ENCODE data around the gene FKBP15.
"Not testable (repeated sequence)": the region's sequence is repeated elsewhere in the genome, so short reads cannot be mapped to it uniquely, and the experiment has no call there.

FKBP15 gene, protein sequence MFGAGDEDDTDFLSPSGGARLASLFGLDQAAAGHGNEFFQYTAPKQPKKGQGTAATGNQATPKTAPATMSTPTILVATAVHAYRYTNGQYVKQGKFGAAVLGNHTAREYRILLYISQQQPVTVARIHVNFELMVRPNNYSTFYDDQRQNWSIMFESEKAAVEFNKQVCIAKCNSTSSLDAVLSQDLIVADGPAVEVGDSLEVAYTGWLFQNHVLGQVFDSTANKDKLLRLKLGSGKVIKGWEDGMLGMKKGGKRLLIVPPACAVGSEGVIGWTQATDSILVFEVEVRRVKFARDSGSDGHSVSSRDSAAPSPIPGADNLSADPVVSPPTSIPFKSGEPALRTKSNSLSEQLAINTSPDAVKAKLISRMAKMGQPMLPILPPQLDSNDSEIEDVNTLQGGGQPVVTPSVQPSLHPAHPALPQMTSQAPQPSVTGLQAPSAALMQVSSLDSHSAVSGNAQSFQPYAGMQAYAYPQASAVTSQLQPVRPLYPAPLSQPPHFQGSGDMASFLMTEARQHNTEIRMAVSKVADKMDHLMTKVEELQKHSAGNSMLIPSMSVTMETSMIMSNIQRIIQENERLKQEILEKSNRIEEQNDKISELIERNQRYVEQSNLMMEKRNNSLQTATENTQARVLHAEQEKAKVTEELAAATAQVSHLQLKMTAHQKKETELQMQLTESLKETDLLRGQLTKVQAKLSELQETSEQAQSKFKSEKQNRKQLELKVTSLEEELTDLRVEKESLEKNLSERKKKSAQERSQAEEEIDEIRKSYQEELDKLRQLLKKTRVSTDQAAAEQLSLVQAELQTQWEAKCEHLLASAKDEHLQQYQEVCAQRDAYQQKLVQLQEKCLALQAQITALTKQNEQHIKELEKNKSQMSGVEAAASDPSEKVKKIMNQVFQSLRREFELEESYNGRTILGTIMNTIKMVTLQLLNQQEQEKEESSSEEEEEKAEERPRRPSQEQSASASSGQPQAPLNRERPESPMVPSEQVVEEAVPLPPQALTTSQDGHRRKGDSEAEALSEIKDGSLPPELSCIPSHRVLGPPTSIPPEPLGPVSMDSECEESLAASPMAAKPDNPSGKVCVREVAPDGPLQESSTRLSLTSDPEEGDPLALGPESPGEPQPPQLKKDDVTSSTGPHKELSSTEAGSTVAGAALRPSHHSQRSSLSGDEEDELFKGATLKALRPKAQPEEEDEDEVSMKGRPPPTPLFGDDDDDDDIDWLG

DNA sequence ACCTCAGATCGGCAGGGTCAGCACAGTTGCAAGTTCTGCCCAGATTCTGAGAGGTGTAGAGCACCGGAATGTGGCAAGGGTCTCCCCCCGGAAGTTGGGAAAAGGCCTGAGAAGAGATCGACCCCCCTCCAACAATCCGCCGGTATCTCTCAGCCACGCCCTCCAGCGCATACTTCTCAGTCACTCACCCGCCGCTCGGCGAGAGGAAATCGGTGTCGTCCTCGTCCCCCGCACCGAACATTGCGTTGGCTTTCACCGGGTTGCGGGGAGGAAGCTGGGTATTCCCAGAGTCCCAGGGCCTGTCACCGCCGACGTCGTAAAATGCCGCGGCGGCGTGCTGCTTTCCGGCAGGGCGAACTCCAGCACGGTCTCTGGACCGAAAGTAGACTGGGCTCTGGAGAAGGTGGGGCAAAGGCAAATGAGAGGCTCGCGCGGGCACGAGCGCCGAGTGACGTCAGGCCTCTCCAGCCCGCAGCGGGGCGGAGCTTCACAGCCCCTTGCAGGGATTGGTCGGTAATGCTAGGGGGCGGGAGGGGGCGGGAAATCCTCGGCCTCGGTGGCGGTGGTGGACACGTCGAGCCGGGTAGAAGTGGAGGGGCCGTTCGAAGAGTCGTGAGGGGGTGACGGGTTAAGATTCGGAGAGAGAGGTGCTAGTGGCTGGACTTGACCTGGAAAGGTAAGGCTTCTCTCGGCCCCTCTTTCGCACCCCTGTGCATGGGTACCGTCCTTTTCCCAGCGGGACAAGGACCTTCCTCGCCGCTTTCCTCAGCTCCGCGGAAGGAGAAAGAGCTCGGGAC, at the start of gene FKBP15, which contains the start of gene SLC31A1:
Gene FKBP15 (minus strand): TSS at position 275 of the 797 bp plus-strand sequence. CDS start 34 bp downstream, at position 241.
Gene SLC31A1 (plus strand): TSS at position 542 of the 797 bp plus-strand sequence. CDS start 34,605 bp downstream, outside the sequence.
- peak; percentile 77 for FAIRE-seq

DNA sequence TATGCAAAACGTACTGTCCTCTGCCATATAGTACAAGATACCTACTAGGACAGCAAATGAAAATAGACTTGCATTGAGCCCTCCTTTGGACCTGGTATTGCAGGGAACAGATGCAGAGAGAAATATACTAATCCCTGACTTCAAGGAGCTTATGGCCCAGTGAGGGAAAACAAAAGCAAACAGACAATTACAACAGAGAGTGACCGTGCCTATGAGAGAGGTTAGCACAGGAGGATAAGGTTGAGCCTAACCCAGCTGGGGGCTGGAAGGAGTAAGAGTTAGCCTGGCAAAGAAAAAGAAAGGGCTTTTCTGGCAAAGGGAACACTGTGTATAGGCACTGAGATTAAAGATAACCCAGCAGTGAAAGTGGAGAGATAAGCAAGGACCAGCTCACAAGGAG, 48.8 kb upstream of the FKBP15 start:
- FAIRE-seq, result no peak

- no peak for FAIRE-seq
Observed at GRCh38 chr9:113269355-113269754, 48.3 kb upstream of the FKBP15 start.

GRCh38 chr9:113267911-113268566, 47.0 kb upstream of the FKBP15 start:
- FAIRE-seq, result no peak

DNA sequence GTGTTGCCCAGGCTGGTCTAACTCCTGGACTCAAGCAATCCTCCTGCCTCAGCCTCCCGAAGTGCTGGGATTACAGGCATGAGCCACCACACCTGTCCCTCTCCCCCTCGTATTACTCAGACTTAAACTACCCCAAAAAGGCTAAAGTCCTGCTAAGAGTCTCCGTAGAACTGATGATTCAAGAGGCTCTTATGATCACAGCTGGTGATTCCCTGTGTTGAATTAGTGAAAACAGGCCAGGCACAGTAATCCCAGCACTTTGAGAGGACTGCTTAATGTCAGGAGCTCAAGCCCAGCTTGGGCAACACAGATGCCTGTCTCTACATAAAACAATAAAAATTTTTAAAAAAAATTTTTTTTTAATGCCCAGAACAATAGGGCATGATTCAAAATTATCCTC, 45.1 kb upstream of the FKBP15 start:
- no peak for FAIRE-seq

DNA sequence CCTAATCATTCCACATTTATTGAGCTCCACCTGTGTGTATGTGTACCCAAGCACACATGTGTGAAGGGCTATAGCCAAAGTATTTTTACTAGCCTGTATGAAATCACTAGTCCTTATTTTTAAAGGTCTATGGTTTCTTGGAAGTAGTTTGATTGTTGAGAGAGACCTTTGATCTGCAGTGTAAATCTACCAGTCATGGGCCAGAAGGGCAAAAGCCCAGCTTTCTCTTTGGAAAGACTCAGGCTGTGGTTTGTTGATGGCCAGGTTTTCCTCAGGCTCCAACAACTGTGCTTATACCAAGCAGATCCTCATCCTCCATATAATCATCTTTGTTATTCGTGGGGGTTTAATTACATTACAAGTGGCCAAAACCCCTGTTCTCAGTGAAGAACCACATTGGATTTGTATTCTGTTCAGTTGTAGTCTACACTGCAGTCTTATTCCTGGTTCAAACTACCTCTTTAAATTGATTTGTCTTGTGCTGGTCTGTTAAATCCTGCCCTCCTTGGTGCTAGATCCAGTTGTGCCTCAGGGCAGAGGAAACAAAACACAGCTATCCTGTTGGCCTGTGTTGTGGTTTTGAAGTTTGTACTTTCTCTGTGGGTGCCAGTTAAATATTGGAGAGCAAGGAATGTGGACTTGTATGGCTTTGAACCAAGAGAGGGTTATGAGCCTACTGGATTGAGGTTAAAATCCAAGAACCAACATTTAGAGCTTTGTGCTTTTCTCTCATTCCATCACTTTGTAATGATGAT, 41.0 kb upstream of the FKBP15 start:
- no peak for FAIRE-seq

DNA sequence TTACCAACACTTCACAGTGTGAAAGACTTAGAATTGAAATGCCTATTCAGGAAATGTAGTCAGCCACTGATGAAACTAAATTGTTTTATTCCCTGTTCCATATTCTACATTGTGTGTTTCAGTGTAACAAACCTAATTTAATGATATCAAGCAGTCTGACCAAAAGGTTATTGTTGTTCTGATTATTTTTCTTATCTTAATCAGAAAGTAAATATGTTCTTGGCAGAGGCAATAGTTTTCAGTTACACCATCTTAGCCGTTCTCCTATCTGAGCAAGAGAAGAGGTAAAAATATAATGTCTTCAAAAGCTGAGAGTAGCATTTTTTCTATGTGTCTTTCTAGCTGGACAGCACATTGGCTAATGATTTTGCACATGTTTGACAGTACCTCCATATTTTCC, 37.2 kb upstream of the FKBP15 start:
- FAIRE-seq, result no peak

- no peak for FAIRE-seq
Observed at GRCh38 chr9:113257863-113258262, 36.8 kb upstream of the FKBP15 start.

GRCh38 chr9:113255438-113255837, 34.4 kb upstream of the FKBP15 start:
- FAIRE-seq, result no peak

DNA sequence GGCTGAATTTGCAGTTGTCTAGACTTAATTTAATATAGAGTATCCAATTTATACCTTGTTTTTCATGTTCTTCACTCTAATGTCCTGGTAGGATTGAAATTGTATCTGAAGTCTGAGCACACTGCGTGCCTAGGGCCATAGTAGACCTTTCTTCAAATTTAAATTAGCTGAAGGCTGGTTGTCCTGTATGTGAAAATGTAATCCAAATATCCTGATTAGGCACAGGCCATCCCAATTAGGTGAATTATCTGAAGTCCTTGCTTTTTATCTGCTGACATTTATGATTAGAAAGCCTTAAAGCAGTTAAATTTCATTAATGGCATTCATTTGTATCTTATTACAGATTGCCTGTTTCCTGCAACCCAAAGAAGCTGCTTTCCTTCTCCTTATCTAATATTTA, 33.9 kb upstream of the FKBP15 start:
- FAIRE-seq, result no peak

- FAIRE-seq, result no peak
Observed at GRCh38 chr9:113250807-113251206, 29.7 kb upstream of the FKBP15 start.

- not testable (repeated sequence) for FAIRE-seq
Observed at GRCh38 chr9:113249661-113250060, 28.6 kb upstream of the FKBP15 start.

- FAIRE-seq, result no peak
Observed at GRCh38 chr9:113247640-113248039, 26.6 kb upstream of the FKBP15 start.

DNA sequence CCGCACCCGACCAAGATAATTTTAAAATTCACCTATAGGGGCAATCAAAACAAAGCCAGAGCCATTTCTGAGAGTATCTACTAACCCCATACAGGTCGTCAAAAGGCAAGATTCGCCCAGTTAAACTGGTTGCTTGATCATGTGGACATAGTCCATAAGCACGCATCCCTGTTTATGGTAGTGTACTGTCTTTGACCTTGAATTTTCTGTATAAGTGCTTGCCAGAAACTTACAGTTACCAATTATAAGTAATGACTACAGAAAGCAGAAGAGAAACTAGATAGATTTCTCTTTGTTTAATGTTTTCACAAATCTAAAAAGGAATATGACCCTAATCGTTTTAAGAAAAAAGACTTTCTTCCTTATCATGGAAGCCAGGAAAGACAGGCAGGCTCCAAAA, 25.9 kb upstream of the FKBP15 start:
- FAIRE-seq, result no peak

DNA sequence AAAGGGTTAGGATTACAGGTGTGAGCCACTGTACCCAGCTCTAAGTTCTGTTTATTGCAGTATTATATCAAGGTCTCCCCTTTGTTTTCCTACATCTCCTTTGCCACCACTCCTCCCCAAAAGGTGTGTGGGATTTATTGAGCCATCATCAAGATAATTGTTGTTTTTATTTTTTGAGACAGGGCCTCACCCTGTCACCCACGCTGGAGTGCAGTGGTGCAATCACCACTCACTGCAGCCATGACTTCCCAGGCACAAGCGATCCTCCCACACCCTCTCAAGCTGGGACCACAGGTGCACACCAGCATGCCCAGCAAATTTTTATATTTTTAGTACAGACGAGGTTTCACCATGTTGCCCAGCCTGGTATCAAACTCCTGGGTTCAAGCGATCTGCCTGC, 24.8 kb upstream of the FKBP15 start:
- FAIRE-seq, result no peak

GRCh38 chr9:113244556-113244955, 23.5 kb upstream of the FKBP15 start:
- FAIRE-seq, result no peak

DNA sequence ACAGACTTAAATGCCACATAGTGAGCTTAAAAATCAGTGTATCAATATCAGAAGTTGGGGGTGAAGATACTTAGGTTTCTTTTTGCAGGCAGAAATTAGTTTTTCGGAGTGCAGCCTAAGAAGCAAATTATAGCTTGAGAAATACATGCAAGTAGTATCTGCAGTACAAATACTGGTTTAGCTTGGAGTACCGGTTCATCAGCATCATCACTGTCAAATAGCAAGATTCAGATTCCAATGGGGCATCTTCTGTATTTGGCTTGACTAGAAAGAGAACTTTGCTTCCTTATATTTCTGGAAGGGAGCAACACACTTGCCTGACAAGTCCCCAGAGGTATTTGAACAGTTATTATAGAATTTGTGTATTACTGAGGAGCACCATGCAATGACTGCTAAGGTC, 20.1 kb upstream of the FKBP15 start:
- no peak for FAIRE-seq

DNA sequence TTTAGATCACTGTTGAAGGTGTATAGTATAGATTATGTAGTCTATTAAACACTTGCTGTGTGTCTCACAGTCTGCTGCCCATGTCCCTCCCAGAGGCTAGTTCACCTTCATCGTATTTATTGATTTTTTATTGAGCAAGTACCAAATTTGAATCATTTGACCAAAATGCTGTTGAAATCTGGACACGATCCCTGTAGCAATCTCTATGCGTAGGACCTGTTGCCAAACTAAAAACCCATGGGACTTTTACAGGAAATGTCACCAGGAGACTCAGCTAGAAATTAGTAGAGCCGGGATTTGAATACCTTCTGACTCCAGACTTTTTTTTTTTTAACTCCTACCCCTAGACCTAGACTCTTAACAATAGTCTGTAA, 17.8 kb upstream of the FKBP15 start:
- FAIRE-seq, result no peak

DNA sequence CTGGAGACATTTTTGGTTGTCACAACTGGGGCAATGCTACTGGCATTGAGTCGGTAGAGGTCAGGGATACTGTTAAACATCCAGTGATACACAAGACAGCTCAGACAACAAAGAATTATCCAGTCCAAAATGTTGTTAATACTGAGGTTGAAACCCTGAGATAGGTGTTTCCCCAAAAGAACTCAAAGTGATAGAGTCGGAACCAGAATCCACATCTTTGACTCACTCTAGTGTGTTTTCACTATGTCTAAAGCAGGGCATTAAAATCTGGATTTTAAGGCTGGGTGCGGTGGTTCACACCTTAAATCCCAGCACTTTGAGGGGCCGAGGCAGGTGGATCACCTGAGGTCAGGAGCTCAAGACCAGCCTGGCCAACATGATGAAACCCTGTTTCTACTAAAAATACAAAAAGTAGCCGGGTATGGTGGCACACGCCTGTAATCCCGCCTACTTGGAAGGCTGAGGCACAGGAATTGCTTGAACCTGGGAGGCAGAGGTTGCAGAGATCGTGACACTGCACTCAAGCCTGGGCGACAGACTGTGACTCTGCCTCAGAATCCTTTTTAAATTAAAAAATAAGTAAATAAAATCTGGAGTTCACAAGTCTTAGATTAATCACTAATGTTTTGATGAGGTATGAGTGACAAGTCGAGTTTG, 17.3 kb upstream of the FKBP15 start:
- FAIRE-seq, result no peak

GRCh38 chr9:113237026-113237425, 15.9 kb upstream of the FKBP15 start:
- FAIRE-seq, result no peak
